ENCODE measurements around the gene PLXNA4.

The PLXNA4 gene

GRCh38 chr7:132349075-132349474, 227.2 kb downstream of the PLXNA4 start:
- no peak for DNase-seq

- no peak for DNase-seq
Measured at GRCh38 chr7:132348341-132348740, 227.9 kb downstream of the PLXNA4 start.

- DNase-seq = no peak
Measured at GRCh38 chr7:132347858-132348257, 228.4 kb downstream of the PLXNA4 start.

DNA sequence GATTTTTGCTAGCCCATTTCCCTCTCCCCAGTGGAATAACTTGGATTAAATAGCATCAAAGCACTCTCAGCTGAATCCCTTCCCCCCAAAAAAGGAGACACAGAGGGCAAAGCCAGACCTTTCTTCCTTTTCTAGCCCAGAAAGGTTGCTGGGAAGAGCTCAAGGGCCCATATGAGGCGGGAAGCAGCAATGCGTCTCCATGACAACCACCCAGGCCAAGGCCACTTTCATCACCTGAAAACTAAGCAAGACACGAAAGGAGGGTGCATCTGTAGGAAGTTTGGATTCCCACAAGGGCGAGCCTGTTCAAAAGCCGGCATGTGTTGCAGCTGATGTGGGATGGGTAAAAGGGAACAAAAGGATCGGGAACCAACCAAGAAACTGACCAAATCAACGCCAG, 229.1 kb downstream of the PLXNA4 start:
- DNase-seq = no peak

DNA sequence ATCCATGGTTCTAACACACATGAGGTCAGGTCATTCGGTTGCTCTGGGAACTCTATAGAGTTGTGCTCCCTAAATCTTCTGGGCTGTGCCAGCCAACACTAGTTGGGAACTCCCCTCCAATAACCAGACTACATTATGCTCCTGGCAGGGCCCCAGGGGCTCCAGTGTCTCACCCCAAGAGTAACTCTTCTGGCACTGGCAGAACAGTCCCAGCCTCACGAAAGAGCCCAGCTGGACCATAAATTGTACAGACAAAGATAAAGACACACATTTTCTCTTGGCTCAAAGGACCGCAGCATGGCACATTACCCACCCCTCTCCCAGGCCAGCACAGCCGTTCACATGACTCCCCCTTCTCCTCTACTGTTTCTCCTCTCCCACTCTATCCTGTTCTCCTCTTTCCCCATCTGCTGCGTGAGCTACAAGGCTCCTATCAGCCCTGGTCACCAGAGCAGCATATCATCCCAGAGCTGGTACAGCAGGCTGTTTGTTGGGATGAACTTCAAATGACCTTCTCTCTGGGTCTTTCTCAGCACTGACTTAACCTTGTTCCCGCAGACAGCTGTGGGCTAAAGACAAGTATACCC, 230.6 kb downstream of the PLXNA4 start:
- DNase-seq = no peak

DNA sequence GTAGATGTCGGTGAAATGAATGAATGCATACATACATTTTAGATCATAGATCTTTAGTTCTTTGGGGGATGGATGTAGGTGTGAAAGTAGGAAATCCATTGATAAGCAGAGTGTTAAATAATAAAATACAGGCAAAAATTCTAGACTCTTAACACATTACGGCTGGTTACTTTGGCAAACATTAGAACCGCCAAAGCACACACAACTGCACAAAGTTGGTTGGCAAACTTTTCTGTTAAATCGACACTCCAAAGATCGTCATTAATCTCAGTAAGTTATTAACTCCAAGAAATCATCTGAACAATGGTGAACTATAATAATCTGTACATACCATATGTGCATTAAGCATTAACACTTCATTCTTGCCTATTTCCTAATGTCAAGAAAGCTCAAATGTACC, 231.2 kb downstream of the PLXNA4 start:
- DNase-seq = no peak

DNA sequence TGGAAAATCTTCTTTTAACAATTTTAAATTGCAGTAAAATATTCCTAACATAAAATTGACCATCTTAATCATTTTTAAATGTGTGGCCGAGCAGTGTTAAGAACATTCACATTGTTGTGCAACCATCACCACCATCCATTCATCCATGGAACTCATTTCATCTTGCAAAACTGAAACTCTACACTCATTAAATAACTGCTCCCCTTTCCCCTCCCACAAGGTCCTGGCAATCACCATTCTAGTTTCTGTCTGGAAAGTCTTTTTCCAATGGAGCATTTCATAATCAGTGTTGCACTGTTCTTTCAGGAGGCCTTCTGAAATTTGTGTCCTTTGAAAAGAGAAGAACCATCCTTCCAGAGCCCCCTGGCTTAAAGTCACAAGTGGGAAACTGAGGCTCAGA, 233.1 kb downstream of the PLXNA4 start:
- DNase-seq = no peak

DNA sequence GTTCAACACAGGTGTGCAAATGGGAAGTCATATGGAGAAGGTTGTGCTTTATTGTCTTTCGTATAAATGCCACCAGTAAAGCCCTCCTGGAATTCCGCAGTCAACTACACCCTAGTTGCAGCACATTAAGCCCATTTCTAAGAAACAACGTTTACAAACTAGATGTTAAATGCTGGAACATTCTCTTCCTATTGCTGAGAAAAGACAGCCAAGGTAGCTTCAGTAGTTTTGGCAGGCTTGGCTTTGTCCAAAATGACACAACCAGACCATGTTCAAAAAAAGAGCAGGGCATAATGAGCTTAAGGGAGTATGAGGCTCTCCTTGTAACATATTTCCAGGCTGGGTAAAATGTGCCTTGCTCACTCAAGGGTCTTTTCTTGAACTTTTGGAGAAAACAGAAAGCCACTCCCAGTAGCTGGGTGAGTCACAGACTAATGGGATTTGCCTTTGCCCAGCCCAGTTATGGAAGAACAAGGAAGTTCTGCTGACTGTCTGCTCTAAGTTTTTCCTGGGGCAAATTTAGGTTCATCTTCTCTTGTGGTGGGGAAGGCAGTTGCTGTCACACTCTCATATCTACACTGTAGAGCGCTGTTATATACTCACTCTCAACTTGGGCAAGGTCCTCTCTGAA, 238.7 kb downstream of the PLXNA4 start:
- DNase-seq = no peak

DNA sequence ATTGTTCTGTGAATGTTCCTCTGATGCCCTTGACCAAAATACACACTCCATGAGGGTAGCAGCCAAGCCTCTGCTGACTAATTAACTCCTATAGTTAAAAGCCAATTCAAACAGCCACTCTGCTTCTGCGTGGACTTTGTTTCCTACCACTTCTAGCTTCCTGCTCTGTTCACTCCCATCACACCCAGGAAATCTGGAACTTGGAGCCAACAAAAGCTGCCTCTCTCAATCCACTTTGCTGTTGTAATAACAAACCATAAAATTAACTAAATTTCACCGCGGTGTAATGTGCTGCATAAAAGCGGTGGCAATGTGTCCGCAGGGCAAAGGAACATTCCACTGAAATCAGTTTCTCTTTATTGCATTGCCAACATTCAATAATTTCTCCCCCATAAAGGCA, 239.5 kb downstream of the PLXNA4 start:
- no peak for DNase-seq

GRCh38 chr7:132333301-132333700, 243.0 kb downstream of the PLXNA4 start:
- no peak for DNase-seq

DNA sequence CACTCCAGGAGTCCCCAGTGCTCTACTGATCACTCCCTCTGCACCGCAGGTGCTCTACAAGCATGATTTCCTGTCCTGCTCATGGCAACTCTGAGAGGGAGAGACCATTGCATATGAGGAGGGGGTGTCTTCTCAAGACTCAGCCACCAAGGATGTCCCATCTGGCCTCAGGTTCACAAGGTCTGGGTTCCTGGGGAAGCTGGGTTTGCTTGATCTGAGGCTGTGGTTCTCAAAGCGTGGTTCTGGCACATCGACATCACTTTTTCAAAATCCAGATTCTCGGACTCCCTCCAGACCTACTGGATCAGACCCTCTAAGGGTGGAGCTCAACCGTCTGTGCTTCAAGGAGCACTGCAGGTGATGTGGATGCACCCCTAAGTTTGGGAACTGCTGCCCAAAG, 247.5 kb downstream of the PLXNA4 start:
- no peak for DNase-seq

GRCh38 chr7:132328047-132328620, 248.1 kb downstream of the PLXNA4 start:
- no peak for DNase-seq

GRCh38 chr7:132326878-132327589, 249.2 kb downstream of the PLXNA4 start:
- no peak for DNase-seq

- no peak for DNase-seq
Measured at GRCh38 chr7:132322970-132323369, 253.3 kb downstream of the PLXNA4 start.

- DNase-seq = no peak
Measured at GRCh38 chr7:132321387-132321786, 254.9 kb downstream of the PLXNA4 start.

DNA sequence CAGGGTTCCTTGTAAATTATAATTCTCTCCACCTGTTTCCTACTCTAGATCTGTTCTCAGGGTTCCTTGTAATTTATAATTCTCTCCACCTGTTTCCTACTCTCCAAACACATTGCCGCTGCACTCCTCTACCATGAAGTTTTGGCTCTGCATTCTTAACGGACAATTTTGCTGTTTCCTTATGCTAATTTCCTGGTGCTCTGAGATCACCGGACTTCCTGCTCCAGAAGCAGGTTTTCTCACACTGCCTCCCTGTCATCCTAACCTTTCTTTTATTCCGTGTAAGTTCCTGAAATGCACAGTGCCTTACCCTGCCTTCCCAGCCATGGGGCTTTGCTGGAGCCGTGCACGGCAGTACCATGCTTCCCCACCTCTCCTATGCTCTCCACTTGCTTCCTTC, 256.8 kb downstream of the PLXNA4 start:
- no peak for DNase-seq

DNA sequence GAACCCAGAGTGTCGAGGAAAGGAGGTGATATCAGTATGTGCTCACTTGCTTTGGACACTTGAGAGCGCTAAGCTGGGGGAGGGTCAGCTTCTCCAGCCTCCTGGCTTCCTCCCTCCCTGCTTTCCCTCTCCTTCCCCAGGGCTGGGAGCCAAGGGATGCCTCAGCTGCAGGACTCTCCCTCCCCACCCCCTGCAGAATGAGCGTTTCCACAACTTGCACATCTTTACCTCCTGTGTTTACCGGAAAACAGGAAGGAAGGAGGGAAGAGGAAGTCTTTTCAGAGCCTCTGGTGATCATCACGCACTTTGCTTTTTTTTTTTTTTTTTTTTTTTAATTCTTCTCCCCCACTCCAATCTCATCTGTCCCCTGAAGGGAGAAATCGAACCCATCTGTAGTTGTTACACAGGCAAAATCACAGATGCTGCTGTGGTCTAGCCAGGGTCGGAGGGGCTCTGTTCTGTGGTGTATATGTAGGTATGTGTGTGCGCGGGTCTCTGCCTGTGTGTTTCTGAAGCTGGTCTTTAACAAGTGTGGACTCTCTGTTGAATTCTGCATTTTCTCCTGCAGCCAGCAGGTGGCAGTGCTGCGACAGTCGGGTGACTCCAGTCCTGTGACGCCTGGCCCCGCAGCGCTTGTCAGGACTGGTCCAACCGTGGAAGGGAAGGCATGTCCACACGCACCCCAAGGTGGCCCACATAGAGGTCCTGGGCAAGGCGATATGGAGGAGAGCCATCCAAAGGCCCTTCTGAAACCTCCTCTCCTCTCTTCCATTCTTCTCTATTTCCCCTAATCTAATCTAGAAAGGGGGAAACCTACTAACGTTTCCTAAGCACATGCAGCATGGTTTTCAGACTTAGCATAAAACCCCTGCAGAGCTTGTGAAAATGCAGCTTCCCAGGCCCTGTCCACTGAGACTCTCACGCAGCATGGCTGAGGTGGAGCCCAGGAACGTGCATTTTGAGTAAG, 257.6 kb downstream of the PLXNA4 start:
- peak; percentile 75 for DNase-seq

DNA sequence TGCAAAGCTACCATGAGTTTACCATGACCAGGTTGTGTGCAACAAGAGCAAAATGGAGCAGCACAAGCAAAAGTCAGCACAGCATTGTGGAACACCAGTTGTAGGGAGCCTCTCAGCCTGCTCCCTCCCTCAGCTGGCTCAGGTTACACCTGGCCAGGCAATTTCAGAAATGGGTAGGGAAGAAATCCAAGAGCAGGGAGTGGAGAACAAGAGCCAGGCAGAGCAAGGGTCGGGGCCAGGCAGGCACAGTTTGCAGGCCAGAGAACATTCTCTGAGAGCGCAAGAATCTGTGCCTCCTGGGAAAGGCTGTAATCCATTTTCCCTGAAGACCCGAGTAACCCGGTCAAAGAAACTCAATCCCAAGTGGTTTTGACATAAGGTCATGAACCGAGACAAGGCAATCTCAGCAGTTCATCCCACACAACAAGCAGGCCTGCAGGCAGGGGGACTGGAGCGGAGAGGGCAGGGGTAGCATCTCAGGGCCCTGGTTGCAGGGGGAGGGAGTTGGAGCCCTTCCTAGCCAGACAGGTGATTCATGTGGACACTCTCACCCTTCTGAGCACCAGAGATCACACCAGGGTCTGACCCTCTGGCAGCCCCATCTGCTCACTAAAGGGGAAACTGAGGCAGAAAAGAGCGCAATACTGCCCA, 258.4 kb downstream of the PLXNA4 start:
- no peak for DNase-seq

GRCh38 chr7:132312531-132313055, 263.7 kb downstream of the PLXNA4 start:
- DNase-seq = no peak

DNA sequence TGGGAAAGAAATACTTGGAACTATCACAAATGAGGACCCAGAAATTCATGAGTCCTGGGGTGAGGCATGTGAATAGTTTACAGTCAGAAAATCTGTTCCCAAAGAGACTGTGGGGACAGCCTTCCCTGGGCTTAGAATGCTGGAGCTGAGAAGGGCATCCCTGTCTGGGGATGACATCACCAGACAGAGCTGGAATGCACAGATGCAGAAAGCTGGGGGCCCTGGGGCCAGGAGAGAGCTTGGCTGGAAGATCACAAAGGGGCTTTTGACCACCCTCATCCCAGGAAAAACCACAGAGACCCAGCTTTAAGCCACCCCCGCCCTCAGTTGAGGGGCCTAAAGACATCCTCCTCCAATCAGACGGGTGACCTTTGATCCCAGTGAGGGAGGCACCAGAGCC, 264.5 kb downstream of the PLXNA4 start:
- no peak for DNase-seq

DNA sequence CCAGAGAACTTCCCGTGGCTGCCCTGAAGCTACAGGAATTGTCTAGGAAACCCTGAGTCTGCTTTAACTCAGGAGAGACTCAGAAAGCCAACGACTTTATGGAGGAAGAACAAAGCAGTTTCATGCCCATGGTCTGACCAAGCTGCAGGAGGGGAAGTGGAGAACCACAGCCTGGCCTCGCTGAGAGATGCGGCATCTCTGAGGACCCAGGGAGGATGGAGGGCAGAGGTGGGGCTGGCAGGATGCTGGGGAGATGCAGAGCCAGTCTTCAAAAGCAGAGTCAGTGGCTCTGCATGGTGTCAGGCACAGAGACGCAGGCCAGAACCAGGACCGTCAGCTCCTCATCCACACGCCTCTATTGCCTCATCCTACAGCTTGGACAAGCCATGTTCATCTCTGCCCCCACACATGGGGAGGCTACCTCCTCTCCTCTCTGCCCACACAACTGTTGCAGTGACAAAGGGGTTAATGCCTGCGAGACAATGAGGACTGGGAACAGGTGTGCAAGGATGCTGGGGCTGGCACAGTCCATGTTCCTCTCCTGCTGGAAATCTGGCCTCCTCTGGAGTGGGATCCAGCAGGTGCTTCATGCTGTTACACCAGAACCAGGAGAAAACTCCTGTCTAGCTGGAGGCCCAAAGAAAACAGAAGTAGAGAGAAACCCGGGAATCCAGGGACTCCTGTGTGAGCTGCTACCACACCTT, 267.0 kb downstream of the PLXNA4 start:
- DNase-seq = no peak

All from activated naive CD4-positive, alpha-beta T cell treated with Interleukin-2 at 50 U/mL for 16 hours (primary cell).